AG10803 (cell line): Measurements from ENCODE around the gene HESX1.

Source experiments
- DNase-seq: peaks from one replicate; pipeline ENCODE4 v3.0.0; 2010; ENCODE audit warnings: low read depth
- H3K4me3 ChIP-seq: 2 replicates; pipeline ENCODE4 v1.5.1; 2011; ENCODE audit warnings: mild to moderate bottlenecking, low read length, control low read depth
- TF ChIP-seq, protein P1 (sequence below): conservative IDR thresholded peaks from 2 replicates; pipeline ENCODE4 v1.5.1; 2011; ENCODE audit warnings: mild to moderate bottlenecking, low read length, control low read depth, inconsistent platforms

The HESX1 gene

DNA sequence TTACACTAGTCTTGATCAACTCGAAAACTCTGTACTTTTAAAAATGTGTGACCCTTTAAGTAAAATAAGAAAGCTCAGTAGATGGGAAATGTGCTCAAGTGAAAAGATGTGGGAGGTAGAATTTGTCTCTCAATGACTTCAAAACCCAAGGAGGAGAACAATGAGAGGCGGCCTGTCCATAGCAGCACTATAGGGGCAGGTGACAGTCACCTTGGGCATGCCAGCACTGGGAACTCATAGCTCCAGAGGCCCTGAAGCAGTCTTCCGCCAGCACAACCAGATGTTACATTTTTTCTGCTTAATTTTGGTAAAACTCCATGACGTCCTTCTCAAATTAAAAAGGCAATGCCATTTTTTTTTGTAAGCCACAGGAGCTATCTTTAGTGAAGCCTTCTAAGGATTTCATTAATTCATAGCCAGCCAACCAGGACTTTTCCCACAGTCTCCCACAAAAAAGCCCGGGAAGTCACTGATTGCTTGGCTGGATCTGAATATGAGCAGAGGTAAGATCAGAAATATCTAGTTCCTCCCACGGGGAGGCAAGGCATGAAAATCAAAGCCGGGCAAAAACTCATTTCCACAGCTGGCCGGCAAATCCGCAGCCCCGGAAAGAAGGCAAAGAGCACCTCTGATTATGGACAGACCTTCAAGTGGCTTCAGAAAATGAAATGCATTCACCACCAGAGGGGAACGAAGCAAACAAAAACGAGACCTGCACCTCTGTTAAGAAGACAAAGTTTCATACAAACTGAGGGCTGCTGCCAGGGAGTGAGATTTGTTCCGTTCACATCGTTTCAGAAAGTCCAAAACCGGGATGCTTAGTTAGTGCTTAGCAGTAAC lies 45.1 kb downstream of the HESX1 start:
- TF ChIP-seq, protein P1, sequence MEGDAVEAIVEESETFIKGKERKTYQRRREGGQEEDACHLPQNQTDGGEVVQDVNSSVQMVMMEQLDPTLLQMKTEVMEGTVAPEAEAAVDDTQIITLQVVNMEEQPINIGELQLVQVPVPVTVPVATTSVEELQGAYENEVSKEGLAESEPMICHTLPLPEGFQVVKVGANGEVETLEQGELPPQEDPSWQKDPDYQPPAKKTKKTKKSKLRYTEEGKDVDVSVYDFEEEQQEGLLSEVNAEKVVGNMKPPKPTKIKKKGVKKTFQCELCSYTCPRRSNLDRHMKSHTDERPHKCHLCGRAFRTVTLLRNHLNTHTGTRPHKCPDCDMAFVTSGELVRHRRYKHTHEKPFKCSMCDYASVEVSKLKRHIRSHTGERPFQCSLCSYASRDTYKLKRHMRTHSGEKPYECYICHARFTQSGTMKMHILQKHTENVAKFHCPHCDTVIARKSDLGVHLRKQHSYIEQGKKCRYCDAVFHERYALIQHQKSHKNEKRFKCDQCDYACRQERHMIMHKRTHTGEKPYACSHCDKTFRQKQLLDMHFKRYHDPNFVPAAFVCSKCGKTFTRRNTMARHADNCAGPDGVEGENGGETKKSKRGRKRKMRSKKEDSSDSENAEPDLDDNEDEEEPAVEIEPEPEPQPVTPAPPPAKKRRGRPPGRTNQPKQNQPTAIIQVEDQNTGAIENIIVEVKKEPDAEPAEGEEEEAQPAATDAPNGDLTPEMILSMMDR, result no peak
- DNase-seq, result no peak
- no peak overlapping the region for H3K4me3 ChIP-seq

DNA sequence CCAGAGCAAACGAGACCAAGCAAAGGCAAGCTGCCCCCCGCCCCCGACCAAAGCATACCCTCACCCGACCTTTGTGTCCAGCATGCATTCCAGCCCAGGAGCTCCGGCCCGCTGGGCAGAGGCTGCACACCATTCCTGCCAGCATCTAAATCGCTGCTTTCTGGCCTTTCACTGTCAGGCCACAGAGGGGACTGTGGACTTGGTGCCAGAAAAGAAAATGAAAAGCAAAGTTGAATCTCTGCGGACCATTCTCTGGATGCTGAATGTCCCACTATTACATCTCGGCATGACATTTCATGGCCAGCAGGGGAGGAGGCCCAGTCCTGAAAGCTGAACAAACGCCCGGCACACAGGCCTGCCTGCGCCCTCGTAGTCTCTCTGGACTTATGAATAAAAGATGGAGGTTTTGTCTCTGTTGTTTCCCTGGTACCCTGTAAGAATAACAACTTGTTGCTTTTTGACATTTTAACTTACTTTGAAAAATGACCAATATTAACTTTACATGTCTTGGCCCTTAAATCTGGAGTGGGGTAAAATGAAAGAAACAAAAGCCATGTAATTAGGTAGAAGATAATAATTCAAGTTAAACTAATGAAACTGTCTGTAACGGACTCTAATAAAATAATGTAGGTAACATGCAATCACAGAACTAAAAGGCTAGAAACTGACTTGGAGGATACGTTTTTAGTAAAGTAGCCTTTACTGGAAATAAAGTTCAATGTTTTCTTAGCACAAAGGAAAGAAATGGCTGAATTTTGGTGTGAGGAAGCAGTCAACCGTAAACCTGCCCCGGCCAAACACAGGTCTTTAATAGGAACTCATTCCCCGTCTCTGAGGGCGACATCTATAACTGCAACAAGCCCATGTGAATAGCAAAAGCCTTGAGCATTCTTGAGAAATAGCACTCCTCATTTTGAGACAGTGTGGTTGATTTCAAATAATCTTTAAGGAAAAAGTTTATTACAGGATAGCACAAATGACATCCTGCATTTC lies 47.3 kb downstream of the HESX1 start:
- H3K4me3 ChIP-seq, result no peak overlapping the region
- no peak for DNase-seq
- TF ChIP-seq, protein P1, result peak; percentile 29

DNA sequence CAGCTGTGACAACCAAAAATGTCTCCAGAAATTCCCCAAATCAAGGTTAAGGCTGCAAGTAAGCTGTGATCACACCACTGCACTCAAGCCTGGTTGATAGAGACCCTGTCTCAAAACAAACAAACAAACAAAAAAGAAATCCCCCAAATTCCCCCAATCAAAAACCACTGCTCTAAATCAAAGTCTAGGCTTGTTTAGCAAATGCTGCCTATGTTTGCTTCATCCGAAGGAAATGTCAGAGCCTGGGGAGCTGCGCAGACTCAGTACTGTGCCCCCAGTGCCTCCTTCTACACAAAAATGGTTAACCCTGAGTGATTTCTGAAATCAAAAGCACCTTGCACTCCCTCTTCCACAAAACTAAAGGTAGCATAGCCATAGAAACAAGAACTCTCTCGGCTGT lies 48.0 kb downstream of the HESX1 start:
- no peak overlapping the region for H3K4me3 ChIP-seq
- TF ChIP-seq, protein P1, result no peak
- DNase-seq, result no peak

DNA sequence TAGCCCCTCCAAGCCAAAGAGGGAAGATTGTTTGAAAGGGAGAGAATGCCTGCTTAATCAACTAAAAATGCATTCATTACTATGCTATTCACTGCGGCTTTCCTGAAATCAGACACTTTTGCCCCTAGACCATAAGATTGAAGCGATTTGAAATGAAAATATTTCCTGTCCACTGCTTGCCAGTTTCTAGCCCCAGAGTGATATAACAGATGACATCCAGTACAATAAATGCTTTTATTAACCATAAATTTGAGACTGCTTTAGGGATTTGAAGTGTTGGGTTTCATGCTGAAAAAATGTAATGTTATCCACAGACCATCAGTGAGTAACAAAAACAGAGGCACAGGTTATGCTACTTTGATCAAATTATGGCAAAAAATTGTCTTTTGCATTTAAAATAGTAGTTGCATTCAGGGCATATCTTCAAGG lies 48.7 kb downstream of the HESX1 start:
- TF ChIP-seq, protein P1, result no peak
- no peak overlapping the region for H3K4me3 ChIP-seq
- peak; percentile 44 for DNase-seq

DNA sequence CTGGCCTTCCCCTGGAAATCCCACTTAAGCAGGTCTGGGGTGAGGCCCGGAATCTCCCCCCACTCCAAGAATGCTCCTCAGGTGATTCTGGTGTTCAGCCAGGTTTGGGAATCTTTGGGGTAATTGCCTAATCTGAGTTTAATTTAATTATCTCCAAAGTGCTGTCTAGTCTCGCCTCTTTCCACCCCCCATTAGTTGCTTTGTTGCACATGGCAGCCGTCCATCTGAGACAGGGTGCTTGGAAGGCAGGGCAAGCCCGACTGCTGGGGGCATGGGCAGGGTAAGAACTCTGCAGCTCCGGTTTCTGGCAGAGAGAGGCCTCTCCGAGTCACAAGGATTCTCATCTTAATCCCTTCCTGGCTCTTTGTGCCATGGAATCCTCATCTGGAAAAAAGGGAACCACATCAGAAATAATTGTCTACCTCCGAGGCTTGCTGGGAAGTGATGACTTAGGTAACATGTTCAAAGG lies 49.6 kb downstream of the HESX1 start:
- DNase-seq, result no peak
- TF ChIP-seq, protein P1, result no peak
- H3K4me3 ChIP-seq, result no peak overlapping the region
